Bronchial smooth muscle cell (primary cell): Measurements from ENCODE around the gene ETV1. TPM values are rescaled to one million over a fixed set of nuclear protein-coding genes. Genes with fewer than 3 reads are reported as not detected.

Source experiments
- total RNA-seq: library from RNA; depleted of rRNA; stranded (reverse); fragments of >200 nt; gene quantifications from 2 replicates; pipeline ENCODE4 v1.2.1, GENCODE V29; 2014

ETV1 gene
- total RNA-seq = 6.6 and 28.7 TPM in 2 replicates

DNA sequence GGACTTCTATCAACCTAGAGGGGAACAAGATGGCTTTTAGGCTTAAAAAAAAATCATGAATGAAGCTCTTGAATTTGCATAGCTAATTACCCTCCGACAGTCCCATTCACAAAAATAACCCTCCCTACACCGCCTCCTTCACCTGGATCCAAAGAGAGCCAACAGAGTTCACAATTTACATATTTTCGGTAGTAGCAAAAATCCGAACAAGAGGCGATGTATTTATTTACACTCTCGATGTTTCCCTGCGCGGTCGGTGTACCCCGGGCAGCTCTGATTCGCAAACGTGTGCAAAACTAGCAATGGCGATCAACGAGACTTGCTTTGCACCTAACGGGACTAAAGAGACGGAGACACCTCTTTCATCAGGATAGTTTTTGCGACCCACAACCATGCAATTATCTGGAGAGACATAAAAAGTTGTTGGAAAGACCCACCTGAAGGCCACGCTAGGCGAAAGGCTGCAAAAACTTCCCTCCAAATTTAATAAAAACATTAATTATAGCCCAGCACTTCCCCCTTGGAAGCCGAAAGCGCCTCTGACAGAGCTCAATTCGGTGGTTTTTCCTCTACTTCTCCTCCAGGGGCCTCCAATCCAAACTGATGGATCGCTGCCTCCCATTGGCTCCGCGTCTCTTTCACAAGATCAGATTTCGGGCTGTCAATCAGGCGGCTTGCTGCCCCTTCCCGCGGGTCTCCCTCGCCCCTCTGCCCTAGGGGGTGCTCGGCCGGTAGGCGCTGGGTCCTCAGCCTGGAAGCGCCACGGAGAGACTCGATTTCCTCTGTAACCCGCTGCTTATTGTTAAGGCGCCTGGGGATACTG lies at the start of gene ETV1:
TSS of gene ETV1 (minus strand) at position 541 of the 823 bp plus-strand sequence. CDS start 614 bp downstream, outside the sequence.

